IPS-18a (cell line): ENCODE data around the gene CASD1.

Experiments
- H3K27ac ChIP-seq: one replicate; pipeline ENCODE4 v1.5.1; 2013; ENCODE audit warnings: low read length
- H3K27me3 ChIP-seq: one replicate; pipeline ENCODE4 v1.6.1; 2013; ENCODE audit warnings: mild to moderate bottlenecking, low read length; ENCODE audit not compliant: control insufficient read depth, insufficient read depth
- H3K36me3 ChIP-seq: one replicate; pipeline ENCODE4 v1.6.1; 2013; ENCODE audit warnings: low read depth, low read length; ENCODE audit not compliant: control insufficient read depth
- H3K4me1 ChIP-seq: one replicate; pipeline ENCODE4 v1.6.1; 2013; ENCODE audit warnings: low read depth, low read length; ENCODE audit not compliant: control insufficient read depth
- H3K4me3 ChIP-seq: one replicate; pipeline ENCODE4 v1.5.1; 2013; ENCODE audit warnings: low read length
- H3K9ac ChIP-seq: one replicate; pipeline ENCODE4 v1.6.1; 2013; ENCODE audit warnings: mild to moderate bottlenecking, low read length, moderate library complexity
- H3K9me3 ChIP-seq: one replicate; pipeline ENCODE4 v1.6.1; 2013; ENCODE audit warnings: low read depth, low read length; ENCODE audit not compliant: control insufficient read depth

The CASD1 gene

DNA sequence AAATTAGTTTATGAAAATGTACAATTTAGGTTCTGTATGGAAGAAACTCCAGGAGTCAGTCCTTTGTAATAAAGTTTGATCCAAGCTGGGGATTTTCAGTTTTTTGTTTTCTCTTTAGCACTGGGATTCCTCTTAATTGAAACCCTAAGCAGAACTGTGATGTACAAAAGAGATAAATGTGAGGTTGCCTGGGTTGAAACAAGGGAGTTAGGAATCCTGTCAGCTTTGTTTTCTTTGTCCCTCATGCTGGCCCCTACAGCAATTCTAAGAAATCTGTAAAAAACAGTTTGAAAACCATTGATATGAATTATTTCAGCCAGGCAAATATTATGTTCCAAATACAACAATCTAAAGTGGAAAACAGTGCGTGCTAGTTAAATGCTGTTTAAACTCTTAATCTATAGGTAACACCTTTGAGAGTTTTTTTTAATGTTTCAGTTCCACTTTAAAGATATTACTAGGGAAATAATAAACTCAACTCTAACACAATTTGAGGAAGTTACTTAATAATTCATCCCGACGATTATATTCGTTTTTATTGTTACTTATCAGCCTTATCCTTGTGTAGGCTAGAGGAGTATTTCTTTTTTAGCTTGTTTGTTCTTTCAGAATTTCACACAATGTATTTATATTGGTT lies 81.0 kb downstream of the CASD1 start:
- H3K4me1 ChIP-seq, result peaks cover 5% of the 10 kb centered on the region
- H3K27ac ChIP-seq, result no peak overlapping the region
- no peaks in the 10 kb centered on the region for H3K36me3 ChIP-seq
- H3K9ac ChIP-seq, result no peak overlapping the region
- no peak overlapping the region for H3K4me3 ChIP-seq
- H3K9me3 ChIP-seq, result no peaks in the 10 kb centered on the region
- no peaks in the 10 kb centered on the region for H3K27me3 ChIP-seq

- Histone ChIP-seq H3K9me3 (no peaks in the 10 kb centered on the region), H3K27ac (no peak overlapping the region), H3K4me1 (peaks cover 5% of the 10 kb centered on the region), H3K36me3 (peaks cover 3% of the 10 kb centered on the region), H3K9ac (no peak overlapping the region), H3K4me3 (no peak overlapping the region), H3K27me3 (no peaks in the 10 kb centered on the region)
Observed at GRCh38 chr7:94591176-94591575, 81.6 kb downstream of the CASD1 start.

DNA sequence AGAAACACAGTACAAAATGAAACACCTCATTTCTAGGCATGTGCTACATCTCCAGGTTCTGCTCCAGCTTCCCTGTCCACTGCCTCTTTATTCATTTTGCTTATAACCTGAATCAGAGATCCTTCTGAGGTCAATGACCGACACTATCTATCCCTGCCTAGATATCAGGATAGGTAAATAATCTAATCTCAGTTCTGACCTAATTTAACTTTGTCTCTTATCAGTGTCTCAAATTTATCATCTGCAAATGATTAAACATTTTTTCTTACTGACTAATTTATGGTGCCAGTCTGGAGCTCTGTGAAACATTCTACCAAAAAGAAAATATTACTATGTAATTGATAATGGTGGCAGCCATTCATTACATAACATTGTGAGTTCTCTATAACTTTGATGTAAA lies 85.3 kb downstream of the CASD1 start:
- no peaks in the 10 kb centered on the region for H3K9me3 ChIP-seq
- no peak overlapping the region for H3K9ac ChIP-seq
- peaks cover 17% of the 10 kb centered on the region for H3K36me3 ChIP-seq
- H3K27me3 ChIP-seq, result no peaks in the 10 kb centered on the region
- no peak overlapping the region for H3K27ac ChIP-seq
- no peak overlapping the region for H3K4me3 ChIP-seq
- H3K4me1 ChIP-seq, result peaks cover 5% of the 10 kb centered on the region

- peaks cover 5% of the 10 kb centered on the region for H3K4me1 ChIP-seq
- no peaks in the 10 kb centered on the region for H3K9me3 ChIP-seq
- no peaks in the 10 kb centered on the region for H3K27me3 ChIP-seq
- no peak overlapping the region for H3K27ac ChIP-seq
- H3K36me3 ChIP-seq, result peaks cover 17% of the 10 kb centered on the region
- H3K9ac ChIP-seq, result no peak overlapping the region
- H3K4me3 ChIP-seq, result no peak overlapping the region
Observed at GRCh38 chr7:94595717-94596116, 86.1 kb downstream of the CASD1 start.

DNA sequence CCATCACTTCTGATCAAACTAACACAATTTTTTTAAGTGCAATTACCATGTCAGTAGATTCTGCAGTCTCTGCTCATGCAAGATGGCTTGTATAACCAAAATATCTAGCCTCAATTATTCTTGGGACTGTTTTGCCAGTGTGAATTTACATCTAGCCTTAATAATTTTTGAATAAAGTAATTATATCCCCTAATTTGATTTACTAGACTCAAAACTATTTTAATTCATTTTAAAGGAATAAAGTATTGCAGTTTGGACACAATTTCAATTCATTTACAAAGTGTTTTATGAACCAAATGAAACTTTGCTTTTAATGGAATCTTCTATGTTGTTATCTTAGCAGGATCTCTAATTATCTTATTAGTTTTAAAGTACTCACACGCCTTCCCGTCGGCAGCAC lies 90.7 kb downstream of the CASD1 start:
- no peaks in the 10 kb centered on the region for H3K27me3 ChIP-seq
- H3K36me3 ChIP-seq, result peaks cover 17% of the 10 kb centered on the region
- no peak overlapping the region for H3K27ac ChIP-seq
- H3K9me3 ChIP-seq, result no peaks in the 10 kb centered on the region
- no peaks in the 10 kb centered on the region for H3K4me1 ChIP-seq
- no peak overlapping the region for H3K4me3 ChIP-seq
- no peak overlapping the region for H3K9ac ChIP-seq

GRCh38 chr7:94602181-94602580 lies 92.6 kb downstream of the CASD1 start:
- Histone ChIP-seq H3K27ac (no peak overlapping the region), H3K9me3 (no peaks in the 10 kb centered on the region), H3K4me1 (no peaks in the 10 kb centered on the region), H3K9ac (no peak overlapping the region), H3K36me3 (peaks cover 10% of the 10 kb centered on the region), H3K4me3 (no peak overlapping the region), H3K27me3 (no peaks in the 10 kb centered on the region)

DNA sequence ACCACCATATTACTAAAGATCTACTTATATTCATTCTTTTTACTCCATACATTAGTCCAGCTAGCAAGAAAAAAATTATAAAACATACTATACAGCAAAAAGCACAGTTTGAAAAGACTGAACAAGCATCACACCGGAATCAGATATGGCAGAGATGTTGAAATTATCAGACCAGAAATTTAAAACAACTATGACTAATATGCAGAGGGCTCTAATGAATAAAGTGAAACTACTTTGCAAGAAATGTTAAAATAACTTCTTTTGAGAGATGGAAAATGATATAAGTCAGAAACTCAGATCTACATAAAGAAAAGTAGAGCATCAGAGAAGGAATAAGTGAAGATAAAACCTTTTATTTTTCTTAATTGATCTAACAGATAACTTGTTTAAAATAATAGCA lies 95.4 kb downstream of the CASD1 start:
- no peaks in the 10 kb centered on the region for H3K27me3 ChIP-seq

More for the DNA sequence above, 95.4 kb downstream of the CASD1 start:
- H3K27ac ChIP-seq, result no peak overlapping the region
- H3K36me3 ChIP-seq, result no peaks in the 10 kb centered on the region
- H3K9ac ChIP-seq, result no peak overlapping the region
- H3K4me3 ChIP-seq, result no peak overlapping the region
- no peaks in the 10 kb centered on the region for H3K9me3 ChIP-seq
- H3K4me1 ChIP-seq, result no peaks in the 10 kb centered on the region
